NCI-H146 treated with DMSO at 0.1 percent for 48 hours (cell line): ENCODE data around the gene SLC13A4.
"Not testable (repeated sequence)": the region's sequence is repeated elsewhere in the genome, so short reads cannot be mapped to it uniquely, and the experiment has no call there.

Experiments
- DNase-seq: peaks from one replicate; lab custom pipeline; 2025; ENCODE audit not compliant: unreplicated experiment; lab: John Stamatoyannopoulos, UW

The SLC13A4 gene

DNA sequence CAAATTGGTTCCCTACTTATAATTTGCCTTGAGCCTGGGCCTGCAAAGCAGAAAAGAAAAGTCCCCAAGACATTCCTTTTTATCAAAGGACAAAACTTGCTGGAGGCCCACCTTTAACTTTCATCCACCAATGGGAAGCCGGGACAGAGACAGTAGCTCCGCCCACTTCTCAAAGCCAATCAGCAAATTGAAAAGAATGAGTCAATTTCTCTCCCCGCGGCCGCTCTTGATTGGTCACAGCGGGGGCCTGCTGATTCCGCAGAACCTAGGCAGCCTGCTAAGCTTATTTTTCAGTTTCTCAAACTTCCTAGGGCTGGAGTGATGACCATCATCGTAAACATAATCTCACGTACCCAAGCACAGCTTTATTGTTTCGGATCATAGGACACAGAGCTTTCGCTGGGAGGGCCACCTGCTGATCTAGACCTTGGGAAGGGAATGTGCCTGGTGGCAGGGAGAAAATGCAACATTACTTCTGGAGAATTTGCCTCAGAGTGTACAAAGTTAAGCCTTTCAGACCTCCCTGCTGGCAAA lies at the start of gene SLC13A4:
Gene SLC13A4 (minus strand): TSS at position 51 of the 534 bp plus-strand sequence. CDS start 690 bp downstream, outside the sequence.
- no peak for DNase-seq

DNA sequence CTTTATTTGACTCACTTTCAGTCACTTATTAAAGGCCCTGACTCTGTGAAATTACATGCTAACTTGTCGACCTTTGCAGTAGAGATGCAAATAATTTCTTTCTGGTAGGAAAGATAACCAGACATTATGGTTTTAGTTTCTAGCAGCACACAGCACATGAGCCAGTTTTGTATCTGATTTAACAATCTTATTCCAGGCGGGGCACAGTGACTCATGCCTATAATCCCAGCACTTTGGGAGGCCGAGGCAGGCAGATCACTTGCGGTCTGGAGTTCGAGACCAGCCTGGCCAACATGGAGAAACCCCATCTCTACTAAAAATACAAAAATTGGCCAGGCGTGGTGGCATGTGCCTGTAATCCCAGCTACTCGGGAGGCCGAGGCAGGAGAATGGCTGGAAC lies 47.9 kb upstream of the SLC13A4 start:
- DNase-seq: not testable (repeated sequence)

- no peak for DNase-seq
Observed at GRCh38 chr7:135775230-135775629, 47.2 kb upstream of the SLC13A4 start.

DNA sequence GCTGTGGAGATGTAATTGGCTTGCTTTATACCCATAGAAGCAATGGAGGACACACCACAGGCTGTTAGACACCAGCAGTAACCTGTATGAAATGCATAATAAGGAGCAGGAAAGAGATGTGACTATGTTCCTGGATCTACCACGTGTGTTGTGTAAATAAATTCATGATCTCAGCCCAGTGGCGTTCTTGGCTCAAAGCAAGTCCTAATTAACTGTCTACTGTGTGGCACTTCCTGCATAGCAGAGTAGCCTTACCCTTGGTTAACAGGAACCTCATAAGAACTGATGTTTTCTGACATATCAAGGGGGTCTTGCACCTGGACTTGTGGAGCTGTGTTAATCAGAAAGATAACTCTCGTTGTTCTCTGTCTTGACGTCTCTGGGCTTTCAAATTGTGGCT lies 46.3 kb upstream of the SLC13A4 start:
- DNase-seq: peak; percentile 88

- peak; percentile 99 for DNase-seq
Observed at GRCh38 chr7:135773464-135773863, 45.5 kb upstream of the SLC13A4 start.

DNA sequence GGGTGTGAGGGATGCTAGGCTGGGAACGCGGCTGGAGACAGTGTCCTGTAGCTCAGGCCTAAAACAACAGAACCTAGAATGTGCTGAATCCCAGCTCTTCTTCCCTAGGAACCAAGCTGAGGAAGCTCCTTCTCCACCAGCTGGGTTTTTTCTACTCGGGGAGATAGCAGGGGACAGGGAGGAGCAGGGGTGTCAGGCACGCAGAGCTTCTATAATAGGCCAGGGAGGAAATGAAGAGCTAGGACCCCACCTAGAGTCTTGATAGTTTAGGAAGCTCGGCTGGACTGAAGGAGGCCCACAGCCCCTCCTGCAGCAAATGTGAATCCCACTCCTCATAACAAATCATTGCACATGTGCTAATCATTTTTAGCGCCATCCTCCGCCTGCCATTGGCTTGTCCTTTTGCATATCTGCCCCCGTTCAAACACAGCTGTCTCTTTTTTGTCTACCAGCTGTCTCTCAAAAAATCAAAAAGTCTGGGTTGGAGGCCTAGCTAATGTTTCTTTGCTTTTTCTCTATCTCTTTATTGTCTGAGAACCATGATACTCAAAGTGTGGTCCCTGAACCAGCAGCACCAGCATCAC lies 44.7 kb upstream of the SLC13A4 start:
- peak; percentile 79 for DNase-seq

GRCh38 chr7:135771961-135772638 lies 44.1 kb upstream of the SLC13A4 start:
- no peak for DNase-seq

DNA sequence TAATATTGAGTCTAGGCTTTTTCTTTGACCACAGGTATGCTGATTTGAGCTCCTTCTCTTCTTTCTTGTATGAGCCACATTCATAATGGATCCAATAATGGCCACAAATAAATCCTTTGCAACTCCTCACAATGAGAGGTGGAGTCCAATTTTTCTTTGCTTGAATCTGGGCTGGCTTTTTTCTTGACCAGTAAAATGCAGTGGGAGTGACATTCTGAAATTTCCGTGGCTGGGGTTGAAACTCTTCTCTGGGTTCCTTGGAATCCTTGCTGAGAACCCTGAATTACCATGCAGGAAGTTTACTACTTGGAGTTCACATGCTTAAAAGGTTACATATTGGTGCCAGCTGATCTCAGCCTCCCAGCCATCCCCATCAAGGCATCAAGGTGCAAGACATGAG lies 43.1 kb upstream of the SLC13A4 start:
- DNase-seq: no peak

- DNase-seq: no peak
Observed at GRCh38 chr7:135770139-135770710, 42.2 kb upstream of the SLC13A4 start.

GRCh38 chr7:135769005-135769802 lies 41.2 kb upstream of the SLC13A4 start:
- peak; percentile 8 for DNase-seq

- no peak for DNase-seq
Observed at GRCh38 chr7:135768467-135768866, 40.5 kb upstream of the SLC13A4 start.

DNA sequence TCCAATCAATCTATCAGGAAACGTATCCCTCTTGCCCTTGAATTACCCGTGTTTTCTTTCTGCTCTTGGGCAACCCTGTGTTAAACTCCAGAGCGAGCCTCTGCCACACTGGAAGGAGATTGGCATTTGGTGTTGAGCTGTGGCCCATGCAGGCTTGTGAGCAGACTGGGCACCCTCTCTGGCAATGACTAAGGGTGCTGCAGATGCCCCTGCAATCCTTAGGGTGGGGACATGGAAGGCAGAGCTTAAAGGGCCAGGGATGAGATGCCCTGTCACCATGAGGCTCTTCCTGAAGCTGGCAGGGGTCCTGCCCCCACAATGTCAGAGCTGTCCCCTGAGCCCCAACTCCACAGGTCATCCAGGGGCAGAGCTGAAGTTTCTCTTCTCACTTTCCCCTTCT lies 40.1 kb upstream of the SLC13A4 start:
- no peak for DNase-seq

DNA sequence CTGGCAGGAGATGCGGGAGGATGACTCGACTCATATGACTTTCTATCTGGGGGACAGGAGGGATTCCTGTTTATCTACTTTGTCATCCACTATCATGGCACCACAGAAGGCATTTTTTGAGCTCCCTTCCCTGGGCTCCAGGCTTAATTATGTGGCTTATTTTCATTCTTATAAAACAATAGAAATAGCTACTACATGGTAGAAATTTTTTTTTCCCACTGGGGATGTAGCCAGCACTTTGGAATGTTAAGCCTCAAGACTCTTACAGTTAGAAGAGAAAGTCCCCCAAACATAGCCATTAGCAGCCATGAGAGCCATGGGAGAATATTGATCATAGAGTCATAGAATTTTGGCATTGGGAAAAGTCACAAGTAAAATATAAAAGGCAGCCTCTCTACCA lies 35.3 kb upstream of the SLC13A4 start:
- no peak for DNase-seq

GRCh38 chr7:135761751-135762488 lies 33.9 kb upstream of the SLC13A4 start:
- DNase-seq: no peak

GRCh38 chr7:135759532-135759931 lies 31.5 kb upstream of the SLC13A4 start:
- DNase-seq: no peak

DNA sequence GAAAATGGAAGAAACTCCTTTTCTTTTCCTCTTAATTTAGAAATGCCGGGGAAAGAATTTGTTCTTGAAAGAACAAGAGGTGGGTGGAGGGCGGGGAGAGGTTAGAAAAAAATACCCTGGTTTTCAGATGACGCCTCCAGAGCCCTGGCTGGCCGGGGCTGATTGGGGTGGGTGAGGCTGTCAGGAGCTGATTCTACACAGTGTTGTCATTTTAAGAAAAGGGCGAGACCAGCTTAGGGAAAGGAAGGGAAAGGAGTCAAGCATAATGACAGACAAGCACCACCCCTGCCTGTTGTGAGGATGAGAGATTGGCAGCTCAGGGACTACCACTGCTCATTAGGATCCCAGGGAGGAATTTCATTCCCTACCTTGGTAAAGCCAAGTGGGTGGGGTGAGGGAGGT lies 30.5 kb upstream of the SLC13A4 start:
- DNase-seq: no peak

DNA sequence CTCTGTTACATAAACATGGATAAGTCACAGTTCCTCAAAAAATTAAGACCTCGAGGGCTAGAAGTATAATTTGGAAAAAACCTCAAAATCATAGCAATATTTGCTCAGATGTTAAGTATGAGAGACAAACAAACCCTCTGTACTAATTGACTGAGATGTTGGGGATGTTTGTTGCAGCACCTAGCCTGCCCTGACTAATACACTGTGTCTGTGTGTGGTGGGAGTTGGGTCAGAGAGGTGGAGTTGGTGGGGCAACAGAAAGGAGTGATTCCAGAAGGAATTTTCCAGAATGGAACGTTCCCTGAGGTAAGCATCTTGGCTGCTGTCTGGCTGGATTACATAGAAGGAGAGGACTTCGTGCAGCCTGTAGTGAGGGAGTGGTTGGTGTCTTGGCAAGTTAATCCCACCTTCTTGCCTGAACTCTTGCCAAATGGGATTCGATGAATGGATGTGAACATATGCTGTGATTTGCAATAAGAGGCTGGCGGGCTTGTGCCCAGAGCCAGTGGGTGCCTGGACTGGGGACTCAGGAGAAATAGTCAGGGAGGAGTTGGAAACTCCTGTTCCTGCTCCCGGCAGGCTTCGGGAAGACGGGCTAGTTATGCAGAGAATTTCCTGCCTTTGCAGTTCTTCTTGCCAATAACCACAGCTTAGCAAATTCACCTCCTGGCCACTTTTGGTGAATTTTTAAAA lies 29.9 kb upstream of the SLC13A4 start:
- no peak for DNase-seq

DNA sequence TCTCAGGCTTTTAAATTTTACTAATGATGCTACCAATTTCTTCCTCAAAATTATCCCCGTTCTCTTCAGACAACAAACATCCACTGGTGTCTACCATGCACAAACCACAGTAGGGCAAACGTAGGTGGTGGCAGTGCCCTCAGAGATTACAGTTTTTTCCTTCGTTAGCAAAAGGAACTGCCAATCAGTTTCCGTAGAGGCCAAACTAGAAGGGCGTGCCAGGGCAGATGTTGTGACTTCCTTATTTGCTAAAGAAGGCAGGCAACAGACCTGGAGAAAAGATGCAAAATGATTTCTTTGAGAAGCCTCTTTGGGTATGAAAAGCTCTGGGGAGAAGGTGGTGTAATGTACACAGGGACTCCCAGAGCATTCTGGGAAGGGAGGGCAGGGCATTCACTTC lies 28.2 kb upstream of the SLC13A4 start:
- no peak for DNase-seq

GRCh38 chr7:135755351-135755753 lies 27.4 kb upstream of the SLC13A4 start:
- peak; percentile 63 for DNase-seq
